ENCODE results near the gene MLLT10.
"Not testable (repeated sequence)": the region's sequence is repeated elsewhere in the genome, so short reads cannot be mapped to it uniquely, and the experiment has no call there.

Gene MLLT10

DNA sequence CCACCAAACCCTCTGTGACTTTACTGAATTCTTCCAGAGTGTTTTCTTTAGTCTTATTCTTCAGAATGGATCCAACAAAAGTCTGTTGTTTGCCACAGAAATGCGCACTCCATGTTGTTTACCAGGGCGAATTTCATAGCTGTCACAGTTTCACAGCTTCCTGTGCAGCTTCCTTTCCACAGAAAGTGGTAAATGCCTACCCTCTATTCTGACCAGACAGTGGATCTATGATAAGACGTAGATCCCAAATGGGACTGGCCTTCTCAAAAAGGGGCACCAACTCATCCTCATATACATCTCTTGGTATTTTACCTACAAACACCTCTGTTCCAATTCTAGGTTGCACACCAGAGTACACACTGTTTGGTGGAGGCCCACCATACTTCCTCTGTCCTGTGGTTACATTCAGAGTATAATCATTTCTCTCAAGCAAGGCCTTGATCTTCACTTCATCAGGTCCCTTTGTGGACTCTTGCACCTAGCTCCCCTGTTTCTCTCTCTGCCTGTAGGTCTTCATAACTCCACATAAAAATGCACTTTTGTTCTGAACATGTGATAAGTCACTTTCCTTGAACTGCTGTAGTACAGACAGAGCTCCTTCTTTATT, 91.7 kb downstream of the MLLT10 start:
- Mint-ChIP-seq H3K27ac (no peak overlapping the region), H3K36me3 (peaks cover 38% of the 10 kb centered on the region), H3K4me3 (no peak overlapping the region)

GRCh38 chr10:21626457-21627161, 92.6 kb downstream of the MLLT10 start:
- DNase-seq (ENCODE audit: low spot score in 2 of 2) (no peak), ATAC-seq (ENCODE audit: low read depth) (no peak)
- H3K36me3 Mint-ChIP-seq, result peaks cover 43% of the 10 kb centered on the region
- peaks cover 11% of the 10 kb centered on the region for H3K4me1 Mint-ChIP-seq
- H3K27me3 Mint-ChIP-seq, result no peaks in the 10 kb centered on the region
- no peaks in the 10 kb centered on the region for H3K9me3 Mint-ChIP-seq
- H3K4me3 Mint-ChIP-seq, result no peak overlapping the region
- no peak overlapping the region for H3K27ac Mint-ChIP-seq

More for the DNA sequence above, 91.7 kb downstream of the MLLT10 start:
- no peaks in the 10 kb centered on the region for H3K27me3 Mint-ChIP-seq
- DNase-seq (ENCODE audit: low spot score in 2 of 2), result no peak
- peaks cover 9% of the 10 kb centered on the region for H3K4me1 Mint-ChIP-seq
- no peak for ATAC-seq (ENCODE audit: low read depth)
- no peaks in the 10 kb centered on the region for H3K9me3 Mint-ChIP-seq

GRCh38 chr10:21627331-21627730, 93.3 kb downstream of the MLLT10 start:
- DNase-seq (ENCODE audit: low spot score in 2 of 2) (no peak), ATAC-seq (ENCODE audit: low read depth) (no peak)
- Mint-ChIP-seq H3K4me1 (peaks cover 11% of the 10 kb centered on the region), H3K9me3 (no peaks in the 10 kb centered on the region), H3K27ac (no peak overlapping the region), H3K27me3 (no peaks in the 10 kb centered on the region), H3K36me3 (peaks cover 43% of the 10 kb centered on the region), H3K4me3 (no peak overlapping the region)

- ATAC-seq (ENCODE audit: low read depth) (no peak), DNase-seq (ENCODE audit: low spot score in 2 of 2) (no peak)
- Mint-ChIP-seq H3K27me3 (no peaks in the 10 kb centered on the region), H3K9me3 (no peaks in the 10 kb centered on the region), H3K4me1 (peaks cover 11% of the 10 kb centered on the region), H3K36me3 (peaks cover 43% of the 10 kb centered on the region), H3K27ac (no peak overlapping the region), H3K4me3 (no peak overlapping the region)
Measured at GRCh38 chr10:21628023-21628422, 94.0 kb downstream of the MLLT10 start.

DNA sequence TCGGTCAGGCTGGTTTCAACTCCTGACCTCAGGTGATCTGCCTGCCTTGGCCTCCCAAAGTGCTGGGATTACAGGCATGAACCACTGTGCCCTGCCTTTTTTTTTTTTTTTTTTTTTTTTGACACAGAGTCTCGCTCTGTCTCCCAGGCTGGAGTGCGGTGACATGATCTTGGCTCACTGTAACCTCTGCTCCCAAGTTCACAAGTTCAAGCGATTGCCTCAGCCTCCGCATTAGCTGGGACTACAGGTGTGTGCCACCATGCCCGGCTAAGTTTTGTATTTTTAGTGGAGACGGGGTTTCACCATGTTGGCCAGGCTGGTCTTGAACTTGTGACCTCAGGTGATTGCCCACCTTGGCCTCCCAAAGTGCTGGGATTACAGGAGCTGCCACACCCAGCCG, 94.6 kb downstream of the MLLT10 start:
- Mint-ChIP-seq H3K36me3 (peaks cover 43% of the 10 kb centered on the region), H3K4me1 (peaks cover 11% of the 10 kb centered on the region)
- DNase-seq (ENCODE audit: low spot score in 2 of 2); H3K27ac Mint-ChIP-seq; ATAC-seq (ENCODE audit: low read depth); H3K9me3 Mint-ChIP-seq; H3K27me3 Mint-ChIP-seq; H3K4me3 Mint-ChIP-seq: not testable (repeated sequence)

DNA sequence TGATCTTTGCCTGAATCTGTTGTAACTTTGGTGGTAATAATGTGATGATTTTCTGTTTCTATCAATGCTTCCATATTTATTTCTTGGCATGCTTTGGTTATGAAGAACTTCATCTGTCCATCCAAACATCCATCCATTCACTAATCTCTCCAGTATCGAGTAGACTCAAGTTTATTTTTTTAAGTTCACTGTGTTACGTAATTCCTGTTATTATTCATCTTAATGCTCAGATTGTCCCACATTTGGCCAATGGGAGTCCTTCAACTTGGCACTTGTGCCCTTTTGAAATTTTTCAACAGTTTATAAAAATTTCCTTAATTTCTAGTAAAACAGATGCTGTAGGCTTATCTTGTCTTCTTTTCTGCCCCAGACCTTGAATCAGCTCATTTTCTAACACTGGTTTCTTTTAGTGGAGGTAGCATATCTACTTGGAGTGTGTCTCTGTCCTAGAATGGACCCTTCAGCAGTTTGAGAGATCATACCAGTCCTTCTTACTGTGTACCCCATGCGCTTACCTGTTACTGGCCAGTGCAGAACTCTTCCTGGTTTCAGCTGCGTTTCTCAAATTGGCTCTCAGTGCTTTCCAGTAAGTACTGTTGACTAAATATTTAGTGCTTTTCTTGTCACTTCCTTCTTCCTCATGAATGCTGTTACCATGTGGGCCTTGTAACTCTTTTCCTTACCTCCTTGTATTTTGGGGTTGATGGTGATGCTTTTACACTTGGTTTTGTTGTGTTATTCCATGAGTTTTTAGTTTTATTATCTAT, 100.8 kb downstream of the MLLT10 start:
- H3K27ac Mint-ChIP-seq, result no peak overlapping the region
- ATAC-seq (ENCODE audit: low read depth) (no peak), DNase-seq (ENCODE audit: low spot score in 2 of 2) (no peak)
- no peaks in the 10 kb centered on the region for H3K9me3 Mint-ChIP-seq
- peaks cover 42% of the 10 kb centered on the region for H3K36me3 Mint-ChIP-seq
- H3K4me1 Mint-ChIP-seq, result peaks cover 18% of the 10 kb centered on the region
- no peaks in the 10 kb centered on the region for H3K27me3 Mint-ChIP-seq
- H3K4me3 Mint-ChIP-seq, result no peak overlapping the region

- Mint-ChIP-seq H3K27me3 (no peaks in the 10 kb centered on the region), H3K4me3 (no peak overlapping the region), H3K27ac (no peak overlapping the region), H3K4me1 (peaks cover 12% of the 10 kb centered on the region), H3K9me3 (no peaks in the 10 kb centered on the region), H3K36me3 (peaks cover 30% of the 10 kb centered on the region)
- ATAC-seq (ENCODE audit: low read depth) (no peak), DNase-seq (ENCODE audit: low spot score in 2 of 2) (no peak)
Measured at GRCh38 chr10:21637795-21638194, 103.8 kb downstream of the MLLT10 start.

DNA sequence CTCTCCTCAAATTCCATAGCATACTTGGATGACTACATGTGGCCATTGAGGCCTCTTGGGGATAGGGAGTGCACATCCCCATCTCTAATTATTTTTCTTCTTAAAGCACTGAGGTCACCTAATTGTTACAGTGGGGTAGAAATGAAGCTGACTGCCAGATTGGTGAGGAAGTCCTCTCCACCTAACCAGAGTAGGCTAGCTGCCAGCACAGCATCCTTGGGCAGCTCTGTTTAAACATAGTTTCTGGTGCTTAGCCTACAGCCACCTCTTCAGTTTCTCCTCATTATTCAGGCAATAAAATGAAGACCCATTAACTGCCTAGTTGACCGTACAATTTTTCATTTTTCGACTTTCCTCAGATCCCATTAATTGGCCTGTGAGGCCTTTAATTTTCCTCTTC, 104.6 kb downstream of the MLLT10 start:
- no peak overlapping the region for H3K4me3 Mint-ChIP-seq
- H3K36me3 Mint-ChIP-seq, result peaks cover 32% of the 10 kb centered on the region
- no peaks in the 10 kb centered on the region for H3K27me3 Mint-ChIP-seq
- peaks cover 13% of the 10 kb centered on the region for H3K4me1 Mint-ChIP-seq
- DNase-seq (ENCODE audit: low spot score in 2 of 2) (no peak), ATAC-seq (ENCODE audit: low read depth) (no peak)
- no peaks in the 10 kb centered on the region for H3K9me3 Mint-ChIP-seq
- H3K27ac Mint-ChIP-seq, result no peak overlapping the region

DNA sequence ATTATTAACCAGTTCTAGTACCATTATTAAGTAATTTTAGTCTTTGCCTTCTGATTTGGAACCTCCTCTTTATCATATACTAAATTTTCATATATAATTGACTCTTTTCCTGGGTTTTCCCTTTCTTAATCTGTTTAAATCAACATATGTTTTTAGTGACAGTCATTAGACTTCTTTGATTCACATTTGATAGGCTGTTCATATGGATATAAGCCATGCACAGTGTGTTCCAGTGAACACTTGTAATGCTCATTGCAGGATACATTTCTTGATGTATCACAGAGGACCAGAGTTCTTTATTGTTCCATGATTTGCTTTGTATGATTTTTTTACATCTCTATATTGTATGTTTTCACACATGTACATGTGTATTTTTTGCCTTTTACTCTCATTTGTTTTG, 114.0 kb downstream of the MLLT10 start:
- Mint-ChIP-seq H3K36me3 (peaks cover 28% of the 10 kb centered on the region), H3K9me3 (no peaks in the 10 kb centered on the region)

GRCh38 chr10:21649454-21649872, 115.4 kb downstream of the MLLT10 start:
- Mint-ChIP-seq H3K27me3 (no peaks in the 10 kb centered on the region), H3K4me3 (no peak overlapping the region), H3K36me3 (peaks cover 23% of the 10 kb centered on the region), H3K9me3 (no peaks in the 10 kb centered on the region), H3K27ac (no peak overlapping the region), H3K4me1 (peaks cover 10% of the 10 kb centered on the region)
- DNase-seq (ENCODE audit: low spot score in 2 of 2) (no peak), ATAC-seq (ENCODE audit: low read depth) (no peak)

More for the DNA sequence above, 114.0 kb downstream of the MLLT10 start:
- Mint-ChIP-seq H3K4me3 (no peak overlapping the region), H3K4me1 (peaks cover 14% of the 10 kb centered on the region), H3K27ac (no peak overlapping the region), H3K27me3 (no peaks in the 10 kb centered on the region)
- no peak for DNase-seq (ENCODE audit: low spot score in 2 of 2)
- ATAC-seq (ENCODE audit: low read depth), result no peak

DNA sequence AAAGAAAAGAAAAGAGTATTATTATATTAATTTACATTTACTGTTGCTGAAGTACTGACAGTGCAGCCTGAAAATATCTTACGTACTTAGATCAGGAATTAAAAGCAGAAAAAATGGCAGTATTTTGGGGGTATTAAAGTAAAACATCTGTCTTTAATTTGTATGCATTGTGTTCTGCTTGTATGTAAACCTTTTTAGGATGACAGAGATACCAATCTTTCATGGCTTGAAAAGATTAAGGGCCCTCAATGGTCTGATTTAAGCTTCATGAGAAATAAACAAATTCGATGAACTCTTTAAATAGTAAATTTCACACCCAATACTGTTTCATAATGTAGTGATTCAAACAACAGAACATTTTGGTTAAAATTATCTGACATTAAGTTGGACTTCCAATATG, 116.3 kb downstream of the MLLT10 start:
- H3K27me3 Mint-ChIP-seq, result no peaks in the 10 kb centered on the region
- H3K4me1 Mint-ChIP-seq, result peaks cover 10% of the 10 kb centered on the region
- no peak overlapping the region for H3K4me3 Mint-ChIP-seq
- DNase-seq (ENCODE audit: low spot score in 2 of 2), result no peak
- H3K36me3 Mint-ChIP-seq, result peaks cover 23% of the 10 kb centered on the region
- no peak overlapping the region for H3K27ac Mint-ChIP-seq
- no peaks in the 10 kb centered on the region for H3K9me3 Mint-ChIP-seq
- no peak for ATAC-seq (ENCODE audit: low read depth)

- peaks cover 6% of the 10 kb centered on the region for H3K36me3 Mint-ChIP-seq
- ATAC-seq (ENCODE audit: low read depth), result no peak
- no peaks in the 10 kb centered on the region for H3K4me1 Mint-ChIP-seq
Measured at GRCh38 chr10:21655236-21655635, 121.2 kb downstream of the MLLT10 start.

GRCh38 chr10:21655687-21656086, 121.7 kb downstream of the MLLT10 start:
- no peak overlapping the region for H3K4me3 Mint-ChIP-seq
- H3K4me1 Mint-ChIP-seq, result no peaks in the 10 kb centered on the region
- DNase-seq (ENCODE audit: low spot score in 2 of 2), result no peak
- no peak overlapping the region for H3K27ac Mint-ChIP-seq
- peaks cover 6% of the 10 kb centered on the region for H3K36me3 Mint-ChIP-seq
- H3K27me3 Mint-ChIP-seq, result no peaks in the 10 kb centered on the region
- no peaks in the 10 kb centered on the region for H3K9me3 Mint-ChIP-seq
- no peak for ATAC-seq (ENCODE audit: low read depth)

More at GRCh38 chr10:21655236-21655635, 121.2 kb downstream of the MLLT10 start:
- Mint-ChIP-seq H3K9me3 (no peaks in the 10 kb centered on the region), H3K27me3 (no peaks in the 10 kb centered on the region), H3K4me3 (no peak overlapping the region), H3K27ac (no peak overlapping the region)
- no peak for DNase-seq (ENCODE audit: low spot score in 2 of 2)

- Mint-ChIP-seq H3K4me3 (no peak overlapping the region), H3K27ac (no peak overlapping the region), H3K36me3 (peaks cover 9% of the 10 kb centered on the region), H3K27me3 (no peaks in the 10 kb centered on the region), H3K4me1 (peaks cover 15% of the 10 kb centered on the region), H3K9me3 (no peaks in the 10 kb centered on the region)
- no peak for DNase-seq (ENCODE audit: low spot score in 2 of 2)
- ATAC-seq (ENCODE audit: low read depth), result no peak
Measured at GRCh38 chr10:21661087-21661486, 127.1 kb downstream of the MLLT10 start.
